C4-2B (cell line): Measurements from ENCODE around the gene ADGRG4.

Experiments used
- H3K27ac ChIP-seq: fragments of 450-650 bp; 2 replicates; pipeline ENCODE4 v1.5.1; 2017
- ZFX ChIP-seq: fragments of 450-650 bp; IDR thresholded peaks from 2 replicates; pipeline ENCODE4 v1.6.1; 2017
- TF ChIP-seq, protein P1 (sequence below): fragments of 450-650 bp; conservative IDR thresholded peaks from 2 replicates; pipeline ENCODE4 v1.5.1; 2017; ENCODE audit warnings: mild to moderate bottlenecking

ADGRG4 gene

DNA sequence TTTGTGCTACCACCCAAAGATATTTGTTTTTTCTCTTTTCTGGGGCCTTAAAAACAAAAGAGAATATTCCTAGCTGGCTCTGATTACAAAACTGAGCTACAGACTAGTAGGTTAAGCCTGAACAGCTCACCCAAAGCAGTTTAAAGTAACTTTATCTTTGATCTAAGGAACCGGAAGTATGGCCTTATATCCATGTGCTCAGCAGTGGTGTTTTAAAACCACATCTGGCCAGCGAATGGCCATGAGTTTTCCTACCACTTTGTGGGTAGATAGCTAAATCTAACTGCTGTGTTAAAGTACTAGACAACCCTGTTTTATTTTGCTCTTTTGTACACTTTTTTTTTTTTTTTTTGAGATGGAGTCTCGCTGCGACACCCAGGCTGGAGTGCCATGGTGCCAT is 24.6 kb downstream of the ADGRG4 start:
- H3K27ac ChIP-seq: no peak overlapping the region
- TF ChIP-seq, protein P1, sequence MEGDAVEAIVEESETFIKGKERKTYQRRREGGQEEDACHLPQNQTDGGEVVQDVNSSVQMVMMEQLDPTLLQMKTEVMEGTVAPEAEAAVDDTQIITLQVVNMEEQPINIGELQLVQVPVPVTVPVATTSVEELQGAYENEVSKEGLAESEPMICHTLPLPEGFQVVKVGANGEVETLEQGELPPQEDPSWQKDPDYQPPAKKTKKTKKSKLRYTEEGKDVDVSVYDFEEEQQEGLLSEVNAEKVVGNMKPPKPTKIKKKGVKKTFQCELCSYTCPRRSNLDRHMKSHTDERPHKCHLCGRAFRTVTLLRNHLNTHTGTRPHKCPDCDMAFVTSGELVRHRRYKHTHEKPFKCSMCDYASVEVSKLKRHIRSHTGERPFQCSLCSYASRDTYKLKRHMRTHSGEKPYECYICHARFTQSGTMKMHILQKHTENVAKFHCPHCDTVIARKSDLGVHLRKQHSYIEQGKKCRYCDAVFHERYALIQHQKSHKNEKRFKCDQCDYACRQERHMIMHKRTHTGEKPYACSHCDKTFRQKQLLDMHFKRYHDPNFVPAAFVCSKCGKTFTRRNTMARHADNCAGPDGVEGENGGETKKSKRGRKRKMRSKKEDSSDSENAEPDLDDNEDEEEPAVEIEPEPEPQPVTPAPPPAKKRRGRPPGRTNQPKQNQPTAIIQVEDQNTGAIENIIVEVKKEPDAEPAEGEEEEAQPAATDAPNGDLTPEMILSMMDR: no peak
- no peak for TF ChIP-seq ZFX

DNA sequence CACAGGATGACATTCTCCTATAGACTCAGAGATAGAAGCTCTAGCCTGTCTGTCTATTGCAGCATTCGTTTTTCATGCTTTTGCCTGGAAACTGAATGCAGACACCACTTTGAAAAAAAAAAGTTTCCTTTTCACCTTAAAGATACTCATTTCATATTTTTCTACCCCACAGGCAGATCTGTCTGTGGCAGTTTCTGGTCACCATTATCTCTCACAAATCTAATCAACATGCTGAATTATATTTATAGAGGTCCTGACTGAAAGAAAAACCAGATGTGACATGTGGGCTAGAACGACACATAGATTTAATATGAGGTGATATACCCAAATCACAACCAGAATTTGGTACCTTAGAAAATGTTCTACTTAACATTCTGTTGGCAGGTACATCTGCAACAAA is 28.2 kb downstream of the ADGRG4 start:
- TF ChIP-seq, protein P1: no peak
- TF ChIP-seq ZFX: no peak
- H3K27ac ChIP-seq: no peak overlapping the region

DNA sequence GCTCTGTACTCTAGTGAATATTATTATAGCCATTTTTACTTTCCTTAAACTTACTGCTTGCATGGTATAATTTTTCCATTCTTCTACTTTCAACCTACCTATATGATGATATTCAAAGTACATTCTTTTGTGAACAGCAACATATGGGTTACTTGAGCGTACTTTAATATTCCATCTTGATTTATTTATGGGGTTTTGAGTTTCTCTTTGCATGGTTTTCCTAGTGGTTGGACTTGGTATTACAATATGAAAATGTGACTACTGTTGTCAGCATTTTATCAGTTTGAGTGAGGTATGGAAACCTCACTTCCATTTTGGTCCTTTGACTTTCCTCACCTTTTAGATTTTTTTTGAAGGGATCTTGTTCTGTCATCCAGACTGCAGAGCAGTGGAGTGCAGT is 35.9 kb downstream of the ADGRG4 start:
- H3K27ac ChIP-seq: no peak overlapping the region
- TF ChIP-seq, protein P1: peak; percentile 40; the same call in 1 of the 2 replicates
- no peak for TF ChIP-seq ZFX

DNA sequence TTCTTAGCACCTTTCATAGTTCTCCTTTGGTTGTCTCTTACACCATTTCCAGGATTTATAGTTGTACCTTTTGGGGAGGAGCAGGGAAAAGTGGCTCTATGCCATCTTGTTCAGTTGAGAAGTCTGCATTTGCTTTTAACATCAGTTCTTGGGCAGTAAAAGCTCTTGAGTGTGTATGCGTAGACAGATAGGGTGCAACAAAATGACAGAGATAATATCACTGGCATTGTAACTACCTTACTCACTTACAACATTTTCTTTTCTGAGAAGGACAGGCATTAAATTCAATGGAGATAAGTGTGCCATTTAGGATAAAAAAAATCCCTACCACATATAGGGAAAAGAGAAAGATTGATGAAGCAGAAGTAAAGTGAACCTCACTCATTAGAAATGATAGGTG is 38.9 kb downstream of the ADGRG4 start:
- H3K27ac ChIP-seq: no peak overlapping the region
- TF ChIP-seq, protein P1: no peak
- no peak for TF ChIP-seq ZFX

DNA sequence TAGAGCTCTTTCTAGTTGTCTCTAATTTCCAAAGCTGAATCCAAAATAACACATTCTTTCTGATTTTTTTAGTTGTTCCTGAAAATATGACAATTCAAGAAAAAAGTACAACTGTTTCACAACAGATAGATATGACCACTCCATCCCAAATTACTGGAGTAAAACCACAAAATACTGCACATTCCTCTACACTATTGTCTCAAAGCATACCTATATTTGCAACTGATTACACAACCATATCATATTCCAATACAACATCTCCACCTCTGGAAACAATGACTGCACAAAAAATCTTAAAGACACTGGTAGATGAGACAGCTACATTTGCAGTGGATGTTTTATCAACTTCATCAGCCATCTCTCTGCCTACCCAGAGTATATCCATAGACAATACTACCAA is 43.6 kb downstream of the ADGRG4 start:
- TF ChIP-seq ZFX: no peak
- TF ChIP-seq, protein P1: no peak
- H3K27ac ChIP-seq: no peak overlapping the region

DNA sequence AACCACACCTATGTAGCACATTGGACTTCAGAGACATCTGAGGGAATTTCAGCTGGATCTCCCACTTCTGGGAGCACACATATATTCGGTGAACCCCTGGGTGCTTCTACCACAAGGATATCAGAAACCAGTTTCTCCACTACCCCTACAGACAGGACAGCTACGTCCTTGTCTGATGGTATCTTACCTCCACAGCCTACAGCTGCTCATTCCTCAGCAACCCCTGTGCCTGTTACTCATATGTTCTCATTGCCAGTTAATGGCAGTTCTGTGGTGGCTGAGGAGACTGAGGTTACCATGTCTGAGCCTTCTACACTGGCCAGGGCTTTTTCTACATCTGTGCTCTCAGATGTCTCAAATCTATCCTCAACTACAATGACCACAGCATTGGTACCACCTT is 45.7 kb downstream of the ADGRG4 start:
- TF ChIP-seq, protein P1: no peak
- no peak for TF ChIP-seq ZFX
- no peak overlapping the region for H3K27ac ChIP-seq

DNA sequence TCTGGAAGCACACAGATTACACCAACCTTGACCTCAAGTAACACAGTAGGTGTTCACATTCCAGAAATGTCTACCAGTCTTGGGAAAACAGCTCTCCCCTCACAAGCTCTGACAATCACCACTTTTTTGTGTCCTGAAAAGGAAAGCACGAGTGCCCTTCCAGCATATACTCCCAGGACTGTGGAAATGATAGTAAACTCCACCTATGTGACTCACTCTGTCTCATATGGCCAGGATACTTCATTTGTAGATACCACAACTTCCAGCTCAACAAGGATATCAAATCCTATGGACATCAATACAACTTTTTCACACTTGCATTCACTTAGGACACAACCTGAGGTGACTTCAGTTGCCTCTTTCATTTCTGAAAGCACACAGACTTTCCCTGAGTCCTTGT is 46.9 kb downstream of the ADGRG4 start:
- H3K27ac ChIP-seq: no peak overlapping the region
- no peak for TF ChIP-seq ZFX

DNA sequence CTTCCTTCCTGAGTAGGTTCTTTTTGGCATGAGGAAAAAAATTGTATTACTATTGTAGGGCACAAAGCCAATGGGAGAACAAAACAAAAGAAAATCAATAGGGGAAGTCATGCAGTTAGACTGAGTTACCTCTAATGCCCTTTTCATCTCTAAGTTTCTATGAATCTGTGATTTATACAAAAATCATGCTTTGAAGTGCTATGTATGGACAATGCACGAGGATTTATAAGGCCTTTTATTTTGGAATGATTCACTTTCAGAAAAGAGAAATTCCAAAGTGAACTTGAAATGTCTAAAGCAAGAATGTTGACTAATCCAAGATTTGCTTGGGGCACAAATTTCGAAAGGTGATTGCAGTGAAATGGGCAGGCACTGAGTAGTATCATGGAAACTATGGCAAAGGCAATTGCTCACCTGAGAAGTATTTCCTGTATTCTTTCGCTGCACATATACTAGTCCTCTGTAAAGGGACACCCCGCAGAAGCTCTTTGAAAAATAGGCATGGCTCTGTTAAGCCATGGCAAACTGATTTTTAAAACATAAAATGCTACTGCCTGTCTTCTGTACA is 52.8 kb downstream of the ADGRG4 start:
- no peak overlapping the region for H3K27ac ChIP-seq
- TF ChIP-seq ZFX: no peak
- TF ChIP-seq, protein P1: no peak
